GOT3 (cell line): ENCODE data around the gene CFAP65.

ENCODE experiments used
- DNase-seq: peaks from one replicate; lab custom pipeline; 2025; ENCODE audit warnings: mixed read lengths; lab: John Stamatoyannopoulos, UW

Gene CFAP65

DNA sequence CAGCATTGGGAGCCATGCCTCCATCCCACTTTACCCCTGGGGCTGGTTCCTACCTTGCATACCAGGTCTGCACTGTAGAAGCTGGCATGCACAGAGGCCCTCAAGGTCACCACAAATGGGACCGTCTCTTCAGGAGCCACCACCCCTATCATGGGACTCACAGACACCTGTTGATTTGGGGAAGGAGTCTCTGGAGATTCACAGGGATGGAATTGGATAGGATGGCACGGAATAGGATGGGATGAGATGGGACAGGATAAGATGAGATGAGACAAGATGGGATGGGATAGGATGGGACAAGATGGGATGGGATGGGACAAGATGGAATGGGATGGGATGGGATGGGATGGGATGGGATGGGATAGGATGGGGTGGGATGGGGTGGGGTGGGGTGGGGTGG is 32.0 kb downstream of the CFAP65 start:
- DNase-seq: no peak

DNA sequence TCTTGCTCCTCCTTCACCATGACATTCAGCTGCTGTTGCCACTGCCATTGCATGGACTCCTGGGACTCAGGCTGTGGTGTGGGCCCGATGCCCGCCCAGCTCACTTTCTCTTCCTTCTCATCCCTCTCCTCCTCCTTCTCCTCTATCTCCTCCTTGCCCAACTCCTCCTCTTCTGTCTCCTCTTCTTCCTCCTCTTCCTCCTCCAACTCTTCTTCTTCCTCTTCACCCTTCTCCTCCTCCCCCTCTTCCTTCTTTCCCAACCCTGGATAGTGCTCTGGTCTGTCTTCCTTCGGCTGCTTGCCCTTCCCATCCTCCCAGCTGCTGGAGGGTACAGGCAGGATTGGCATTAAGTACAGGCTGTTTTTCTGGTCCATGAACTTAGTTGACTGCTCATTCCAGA is 37.3 kb downstream of the CFAP65 start:
- DNase-seq: no peak

DNA sequence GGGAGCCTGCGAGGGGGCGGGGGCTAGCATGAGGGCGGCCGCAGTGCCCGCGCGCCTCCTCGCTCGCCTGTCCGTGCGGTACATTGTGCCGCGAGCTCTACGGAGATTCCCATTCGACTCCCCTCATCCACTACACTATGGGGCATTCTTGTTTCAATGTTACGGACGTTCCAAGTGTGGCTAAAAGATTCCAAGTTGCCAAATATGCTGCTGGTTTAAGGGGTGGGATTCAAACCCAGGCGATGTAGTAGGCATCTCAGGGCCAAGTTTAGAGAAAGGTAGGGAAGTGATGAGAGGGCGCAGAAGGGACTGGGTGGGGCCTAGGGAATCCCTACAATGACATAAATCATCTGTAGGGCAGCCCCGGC is 38.1 kb downstream of the CFAP65 start:
- no peak for DNase-seq

DNA sequence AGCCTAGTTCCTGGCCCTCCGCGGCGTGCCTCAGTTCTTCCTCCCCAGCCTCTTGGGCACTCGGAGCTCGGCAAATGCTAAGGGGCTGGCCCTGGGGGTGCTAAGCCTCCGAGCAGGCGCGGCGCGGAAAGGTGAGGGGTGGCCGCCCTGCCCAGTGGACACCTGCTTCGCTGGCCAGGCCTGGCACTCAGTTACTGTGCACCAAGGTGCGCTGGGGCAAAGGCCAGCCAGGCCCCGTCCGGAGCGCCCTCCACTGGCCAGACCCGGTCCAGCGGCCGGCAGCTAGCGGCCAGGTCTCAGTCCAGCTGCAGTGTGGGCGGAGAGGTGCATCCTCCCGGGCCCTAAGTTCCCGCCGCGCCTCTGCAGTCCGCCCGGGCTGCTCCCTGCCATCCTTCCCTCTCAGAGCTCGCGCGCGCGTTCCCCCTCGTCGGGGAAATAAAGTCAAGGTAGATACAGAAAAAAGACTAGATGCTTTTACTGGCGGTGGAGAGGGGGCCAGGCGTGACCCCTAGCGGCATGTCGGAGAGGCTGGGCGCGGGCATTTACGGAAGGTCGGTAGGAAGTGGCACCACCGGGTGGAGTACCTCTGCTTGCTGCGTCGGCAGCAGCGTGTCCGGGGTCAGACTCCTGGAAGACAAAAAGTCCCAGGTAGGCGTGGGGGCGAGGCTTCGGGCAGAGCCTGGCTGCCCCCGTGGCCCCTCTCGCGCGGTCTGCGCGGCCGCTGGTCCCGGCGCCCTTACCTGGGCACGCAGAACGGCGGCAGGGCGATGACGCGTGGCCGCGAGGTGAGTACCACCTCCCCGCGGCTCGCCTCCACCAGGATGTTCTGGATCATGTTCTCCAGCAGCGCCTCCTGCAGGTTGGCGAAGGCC is 38.7 kb downstream of the CFAP65 start:
- no peak for DNase-seq

DNA sequence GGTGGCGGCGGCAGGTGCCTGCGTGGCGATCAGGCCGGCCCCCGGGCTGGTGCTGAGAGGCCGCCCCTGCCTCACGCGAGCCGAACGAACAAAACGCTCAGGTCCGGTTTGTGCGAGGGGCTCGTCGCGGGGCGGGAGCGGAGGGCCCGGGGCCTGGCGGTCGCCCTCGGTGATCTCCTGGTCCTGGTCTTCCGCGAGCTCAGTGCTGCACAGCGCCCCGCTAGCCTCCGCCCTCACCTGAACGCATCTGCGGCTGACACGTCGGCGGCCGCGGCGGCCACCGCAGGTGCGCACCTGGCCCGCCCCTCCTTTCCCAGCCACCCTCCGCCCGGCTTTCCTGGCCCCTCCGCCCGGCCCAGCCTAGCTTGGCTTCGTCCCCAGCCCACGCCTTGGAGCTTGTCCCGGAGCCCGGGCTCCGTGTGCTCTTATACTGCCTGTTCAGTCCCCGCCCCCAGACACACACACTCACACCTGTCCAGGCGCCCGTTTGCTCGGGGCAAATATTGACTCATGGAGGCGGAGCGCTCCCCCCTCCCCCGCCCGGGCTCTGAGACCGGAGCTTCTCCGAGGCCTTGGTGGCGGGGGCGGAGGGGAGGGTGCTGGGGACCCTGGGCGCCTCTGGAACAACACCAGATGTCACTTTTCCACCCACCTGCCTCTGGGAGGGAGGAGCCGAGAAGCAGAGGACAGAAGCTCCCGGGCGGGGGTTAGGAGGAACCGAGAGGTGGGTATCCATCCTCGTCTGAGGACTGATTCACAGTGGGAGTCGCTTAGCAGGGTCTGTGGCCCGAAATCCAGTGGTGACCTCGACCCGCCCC is 39.5 kb downstream of the CFAP65 start:
- DNase-seq: no peak

DNA sequence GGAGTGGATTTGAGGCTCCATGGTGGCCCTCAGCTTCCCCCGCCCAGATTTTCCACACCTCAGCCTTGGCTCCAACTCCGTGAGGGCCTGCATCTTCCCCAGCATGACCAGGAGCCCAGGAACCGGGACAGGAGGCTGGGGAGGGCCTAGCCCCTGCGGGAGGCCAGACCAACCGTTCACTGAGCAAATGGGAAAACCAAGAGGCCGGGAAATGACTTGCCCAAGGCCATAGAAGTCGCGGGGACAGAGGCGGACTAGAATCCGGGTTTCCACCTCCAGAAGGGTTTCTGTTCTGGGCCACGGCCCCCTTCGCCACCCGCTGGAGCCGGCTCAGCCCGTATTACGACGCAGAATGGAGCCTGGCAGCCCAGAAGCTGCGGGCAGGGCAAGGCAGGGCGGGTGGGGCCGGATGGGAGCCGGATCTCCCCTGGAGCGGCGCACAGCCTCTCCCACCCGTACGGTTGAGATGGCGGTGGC is 40.2 kb downstream of the CFAP65 start:
- no peak for DNase-seq

DNA sequence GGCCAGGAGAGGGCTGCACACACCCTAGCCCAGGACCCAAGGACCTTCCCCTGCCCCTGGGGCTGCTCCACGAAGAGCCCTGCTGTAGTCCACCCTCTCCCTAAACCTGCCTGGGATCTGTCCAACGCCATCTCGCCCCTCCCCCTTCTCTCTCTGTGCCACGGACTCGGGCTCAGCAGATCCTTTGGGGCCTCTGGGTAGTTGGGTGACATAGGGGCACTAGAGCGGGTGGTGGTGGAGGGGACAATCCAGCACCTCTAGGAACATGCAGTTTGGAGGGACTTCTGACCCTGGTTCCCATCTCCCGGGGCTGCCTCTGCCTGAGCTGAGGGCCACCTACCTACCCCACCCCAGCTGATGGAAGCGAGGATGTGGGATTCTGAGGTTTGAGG is 40.8 kb downstream of the CFAP65 start:
- no peak for DNase-seq

DNA sequence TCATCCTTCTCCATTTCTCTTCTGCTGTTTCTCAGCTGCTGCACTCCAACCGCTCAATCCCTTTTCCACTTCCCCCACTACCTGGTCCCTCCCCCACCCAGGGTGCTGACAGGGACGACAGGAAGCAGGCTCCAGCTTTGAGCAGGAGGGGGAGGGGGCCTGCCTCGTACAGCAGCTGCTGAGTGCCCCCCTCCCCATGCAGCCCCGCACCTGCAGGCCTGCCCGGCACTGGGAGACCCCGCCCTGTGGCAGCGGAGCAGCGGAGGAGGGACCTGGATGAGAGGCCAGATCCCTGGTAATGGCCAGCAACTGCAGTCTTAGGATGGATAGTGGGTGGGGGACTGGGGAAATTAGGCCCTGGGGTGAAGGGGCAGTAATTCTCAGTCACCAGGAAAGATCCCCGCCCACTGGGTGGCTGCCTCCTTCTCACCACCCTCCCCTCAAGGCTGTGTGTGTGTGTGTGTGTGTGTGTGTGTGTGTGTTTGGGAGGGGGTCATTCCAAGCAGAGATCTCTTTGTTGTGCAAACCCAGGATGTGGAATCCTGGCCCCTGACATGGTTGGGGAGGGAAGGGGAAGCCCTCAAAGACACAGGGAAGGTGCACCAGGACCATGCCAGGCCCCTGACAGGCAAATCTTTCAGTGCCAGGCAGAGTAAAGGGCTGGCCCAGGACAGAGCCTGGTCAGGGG is 41.3 kb downstream of the CFAP65 start:
- DNase-seq: no peak

DNA sequence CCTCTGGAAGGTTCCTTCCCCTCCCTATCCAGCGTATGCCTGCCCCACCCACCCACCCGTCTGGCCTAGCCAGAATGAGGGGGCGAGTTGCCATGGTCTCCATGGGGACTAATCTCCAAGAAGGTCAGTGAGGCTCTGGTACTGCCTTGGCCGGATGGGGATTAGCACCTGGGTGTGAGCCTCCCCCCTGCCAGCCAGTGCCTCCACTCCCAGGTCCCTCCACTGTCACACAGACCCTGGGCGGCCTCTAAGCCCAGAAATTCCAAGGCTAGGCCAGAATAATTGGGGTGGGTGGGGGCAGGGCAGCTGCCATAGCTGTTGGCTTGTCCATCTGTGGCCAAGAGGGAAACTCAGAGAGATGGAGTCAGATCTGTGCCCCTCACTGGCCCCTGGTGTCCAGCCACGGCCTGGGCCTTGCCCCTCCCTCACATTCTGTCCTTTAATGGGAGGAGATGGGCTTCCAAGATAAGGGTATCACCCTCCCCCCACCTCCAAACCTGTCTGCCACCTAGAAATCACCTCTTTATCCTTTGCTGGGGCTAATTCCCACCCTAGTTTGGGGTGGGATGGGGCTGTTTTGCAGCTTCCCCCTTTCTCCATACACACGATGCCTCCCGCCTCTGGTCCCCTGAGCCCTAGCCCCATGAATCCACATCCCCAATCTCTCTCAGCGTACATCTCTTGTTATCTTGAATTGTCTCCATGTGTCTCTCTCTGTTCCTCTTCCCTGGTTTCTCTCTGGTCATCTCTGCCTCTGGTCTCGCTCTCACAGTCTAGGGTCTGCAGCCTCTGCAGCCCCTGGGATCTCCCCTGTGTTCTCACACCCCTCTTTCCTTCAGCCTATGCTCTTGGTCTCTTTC is 42.1 kb downstream of the CFAP65 start:
- DNase-seq: no peak

DNA sequence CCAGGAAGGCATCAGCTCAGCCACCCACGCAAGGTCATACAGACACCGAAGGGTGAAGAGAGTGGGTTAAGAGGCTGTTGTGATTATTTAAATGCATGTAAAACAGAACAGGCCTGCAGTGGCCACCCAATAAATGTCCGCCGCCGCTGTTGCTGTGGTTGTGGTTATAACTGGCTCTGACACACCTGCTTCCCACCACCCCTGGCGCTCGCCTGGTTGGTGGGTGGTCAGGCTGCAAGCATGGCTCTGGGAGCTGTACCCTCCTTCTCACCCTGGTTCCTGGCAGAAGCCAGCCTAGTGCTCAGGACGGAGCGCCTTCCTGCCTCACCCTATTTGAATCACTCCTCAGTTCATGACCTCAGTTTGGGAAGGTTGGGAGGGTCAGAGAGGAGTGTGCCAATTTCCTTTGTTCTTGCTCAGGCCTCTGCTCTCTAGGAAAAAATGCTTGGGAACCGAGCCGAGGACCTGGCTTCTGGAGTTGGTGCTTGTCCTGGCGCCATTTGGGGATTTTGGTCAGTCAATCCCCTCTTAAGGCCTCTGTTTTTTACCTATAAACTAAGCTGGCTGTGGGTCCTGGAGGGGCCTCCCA is 42.8 kb downstream of the CFAP65 start:
- no peak for DNase-seq

DNA sequence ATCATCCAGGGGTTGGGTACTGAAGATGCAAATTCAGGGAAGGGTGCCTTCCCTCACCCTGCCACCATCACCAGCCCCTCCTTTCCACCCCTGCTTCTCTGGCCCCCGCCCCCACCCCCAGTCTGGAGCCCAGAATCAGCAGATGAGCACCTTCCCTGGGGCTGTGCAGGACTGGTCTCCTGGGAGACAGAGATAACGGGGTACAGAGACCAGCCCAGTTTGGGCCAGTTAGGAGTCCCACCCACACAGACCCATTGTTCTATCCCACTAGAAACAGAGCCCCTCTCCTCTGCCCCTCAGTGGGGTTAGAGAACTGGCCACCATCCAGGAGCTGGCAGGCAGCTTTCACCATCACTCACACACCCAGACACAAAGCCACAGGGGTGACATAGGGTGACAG is 43.6 kb downstream of the CFAP65 start:
- no peak for DNase-seq

DNA sequence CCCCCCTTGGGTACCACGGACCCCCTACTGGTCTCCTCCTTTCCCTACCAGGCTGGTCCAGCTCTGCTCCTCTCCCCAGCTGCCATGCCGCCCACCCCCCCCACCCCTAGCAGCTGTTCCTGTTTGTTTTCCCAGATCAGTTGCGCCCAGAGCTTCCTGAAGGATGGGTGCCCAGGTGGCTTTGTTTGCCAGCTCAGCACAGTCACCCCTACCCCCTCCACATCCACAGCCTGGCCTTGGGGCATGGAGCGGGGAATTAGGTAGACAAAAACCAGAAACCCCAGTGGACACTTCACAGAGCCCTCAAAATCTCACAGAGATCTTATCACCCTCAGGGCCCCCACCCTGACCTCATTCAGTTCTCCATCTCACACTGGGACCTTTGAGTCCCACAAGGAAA is 44.4 kb downstream of the CFAP65 start:
- DNase-seq: no peak

DNA sequence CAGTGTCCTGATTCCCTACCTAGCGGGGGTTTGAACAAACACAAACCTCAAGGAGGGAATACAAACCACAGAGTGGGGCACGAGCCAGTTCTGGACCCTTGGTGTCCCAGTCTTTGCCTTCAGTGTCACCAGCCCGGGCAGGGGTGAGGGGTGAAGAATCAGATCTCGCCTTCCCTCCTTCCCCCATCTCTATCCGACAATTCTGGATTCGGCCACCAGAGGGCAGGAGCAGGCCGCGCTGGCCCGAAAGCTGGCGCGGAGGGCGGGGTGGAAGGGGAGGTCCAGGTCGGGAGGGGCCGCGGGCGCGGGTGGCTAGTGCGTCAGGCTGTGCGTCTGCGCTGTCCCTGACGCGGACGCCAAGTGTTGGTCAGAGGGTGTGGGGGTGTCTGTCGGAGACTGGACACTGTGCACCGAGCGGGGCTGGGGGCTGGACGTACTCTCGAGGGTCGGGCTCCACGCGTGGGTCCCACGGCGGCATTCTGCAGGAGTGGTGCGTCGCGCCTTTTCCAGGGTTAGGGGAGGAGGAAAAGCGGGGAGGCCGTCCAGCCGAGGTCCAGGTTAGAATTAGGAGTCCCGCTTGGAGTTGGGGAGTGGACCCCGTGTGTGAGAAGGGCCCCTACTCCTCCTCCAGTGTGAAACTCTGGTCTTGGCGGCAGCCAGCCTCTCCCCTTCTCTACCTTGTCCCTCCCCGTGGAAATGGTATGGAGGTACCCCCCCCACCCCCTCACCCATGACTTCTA is 45.2 kb downstream of the CFAP65 start:
- DNase-seq: no peak

DNA sequence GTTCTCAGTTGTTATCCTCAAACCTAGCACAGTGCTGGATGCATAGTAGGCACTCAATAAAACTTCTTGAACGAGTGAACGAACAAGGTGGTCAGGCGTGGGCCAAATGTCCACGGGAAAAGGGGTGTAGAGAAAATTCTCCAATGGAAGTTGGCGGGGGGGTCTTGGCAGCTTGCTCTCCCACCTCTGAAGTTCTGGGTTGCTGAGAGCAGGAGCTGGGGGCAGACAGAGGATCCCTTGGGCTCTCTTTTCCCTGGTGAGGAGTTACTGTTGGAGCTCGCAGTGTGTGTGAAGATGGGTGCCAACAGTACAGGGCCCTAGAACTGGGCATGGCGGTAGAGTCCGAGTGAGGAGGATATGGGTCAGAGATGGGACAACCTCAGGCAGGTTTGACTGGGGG is 45.8 kb downstream of the CFAP65 start:
- no peak for DNase-seq

DNA sequence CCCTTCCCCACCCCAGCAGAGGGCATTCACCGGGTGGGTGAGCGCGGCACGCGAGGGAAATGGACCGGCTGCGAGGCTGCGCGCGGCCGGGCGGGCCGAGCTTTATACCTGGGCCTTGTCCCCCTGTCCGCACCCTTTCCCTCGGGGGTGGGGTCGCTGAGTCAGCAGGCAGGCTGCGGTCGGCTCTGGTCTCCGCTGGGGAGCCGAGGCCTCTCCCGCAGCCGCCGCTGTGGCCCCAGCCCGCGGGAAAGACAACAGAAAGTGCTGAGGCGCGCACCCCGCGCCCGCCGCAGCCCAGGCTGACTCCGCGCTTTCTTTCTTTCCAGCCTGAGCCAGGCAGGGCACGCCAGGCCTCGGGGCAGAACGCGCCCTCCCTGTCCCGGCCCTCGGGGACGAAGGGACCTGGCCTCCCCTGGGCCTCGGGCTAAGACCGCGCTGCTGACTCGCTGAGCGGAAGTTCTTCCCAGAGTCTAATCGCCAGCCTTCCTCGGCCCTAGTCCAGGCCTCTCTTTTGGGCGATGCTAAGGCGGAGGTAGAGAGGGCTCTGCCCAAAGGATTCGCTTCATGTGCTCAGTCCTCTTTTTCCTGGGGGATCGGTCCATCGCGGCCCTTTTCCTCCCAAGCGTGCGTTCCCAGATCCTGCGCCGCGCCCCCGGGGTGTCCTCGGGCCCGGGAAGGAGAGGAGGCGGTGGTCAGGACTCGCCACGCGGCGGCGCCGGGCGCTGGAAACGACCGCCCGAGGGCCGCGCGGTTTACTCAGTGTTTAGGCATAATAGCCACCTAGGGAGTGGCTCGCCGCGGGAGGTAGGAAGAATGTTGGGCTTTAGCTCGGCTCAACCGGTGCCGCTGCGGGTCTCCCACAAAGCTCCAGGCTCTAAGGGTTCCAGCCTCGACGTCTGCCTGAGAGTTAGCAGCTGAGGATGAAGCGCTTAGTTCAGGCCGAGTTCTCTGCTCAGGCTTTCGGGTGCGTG is 47.7 kb downstream of the CFAP65 start, which contains the start of gene CRYBA2:
CRYBA2 (minus strand) TSS at position 78 of the 971 bp plus-strand sequence. CDS start 246 bp downstream, outside the sequence.
- DNase-seq: no peak

DNA sequence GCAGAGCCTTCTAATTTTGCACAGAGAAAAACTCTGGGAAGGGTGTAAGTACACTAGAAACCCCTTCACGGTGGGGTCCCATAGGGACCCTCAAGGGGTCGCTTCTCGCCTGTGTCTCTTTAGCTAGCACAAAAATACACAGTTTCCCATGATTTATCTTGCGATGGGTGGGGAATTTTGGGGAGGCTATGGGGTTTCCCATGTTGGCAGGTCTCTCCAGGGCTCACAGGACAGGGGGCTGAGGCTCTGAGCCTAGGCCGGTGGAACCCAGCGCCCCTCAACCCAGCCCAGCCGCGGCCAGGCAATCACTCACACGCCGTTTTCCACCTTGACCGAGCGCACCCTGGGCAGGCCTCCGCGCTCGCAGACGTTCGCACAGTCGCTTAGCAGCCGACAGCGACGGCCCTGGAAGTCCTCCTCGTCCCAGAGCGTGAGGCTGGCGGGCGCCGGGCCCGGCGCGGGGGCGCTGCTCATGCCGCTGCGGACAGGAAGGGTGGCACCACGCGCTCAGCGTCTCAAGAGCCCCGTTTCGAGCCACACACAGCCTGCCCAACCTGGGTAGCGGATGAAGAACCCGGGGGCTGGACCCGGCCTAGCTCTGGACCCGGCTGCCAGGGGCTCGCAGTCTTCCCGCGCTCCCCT is 48.5 kb downstream of the CFAP65 start:
- no peak for DNase-seq

DNA sequence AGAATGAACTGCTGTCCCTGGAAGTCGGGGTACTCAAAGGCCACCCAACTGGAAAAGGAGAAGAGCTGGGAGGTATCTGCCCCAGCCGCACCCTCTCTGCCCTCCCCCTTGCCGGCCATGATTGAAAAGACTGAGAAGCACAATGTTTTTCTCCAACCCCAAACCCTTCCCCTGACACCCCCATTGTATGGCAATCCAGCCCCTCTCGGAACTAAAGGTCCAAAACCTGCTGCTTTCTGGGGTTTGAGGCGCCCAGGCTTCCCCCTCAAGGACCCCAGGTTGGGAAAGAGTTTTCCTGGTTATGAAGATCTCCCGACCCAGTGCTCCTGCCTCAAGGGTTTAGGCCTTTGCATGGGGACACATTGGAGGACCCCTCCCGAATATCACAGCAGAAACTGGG is 49.1 kb downstream of the CFAP65 start:
- DNase-seq: no peak

DNA sequence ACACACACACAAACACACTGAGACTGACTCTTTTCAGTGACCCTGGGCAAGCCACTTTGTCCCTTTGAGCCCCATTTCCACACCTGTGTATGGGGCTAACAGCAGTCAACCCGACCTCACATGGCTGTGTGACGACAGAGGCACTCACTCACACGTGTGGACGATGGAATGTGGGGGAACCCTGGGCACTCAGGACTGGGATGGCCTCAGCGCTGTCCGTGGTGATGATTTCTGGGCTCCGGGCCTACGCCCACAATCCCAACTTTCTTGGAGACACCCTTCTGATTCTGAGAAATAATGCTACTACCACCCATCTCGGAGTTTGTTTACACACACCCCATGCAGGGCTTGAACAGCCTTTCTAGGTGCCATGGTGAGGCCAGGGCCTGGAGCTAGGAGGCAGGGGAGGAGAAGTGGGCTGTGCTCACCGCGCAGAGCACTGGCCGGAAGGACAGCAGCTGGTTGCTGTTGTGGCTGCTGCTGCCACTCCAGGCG is 49.6 kb downstream of the CFAP65 start:
- no peak for DNase-seq
